ENCODE data around the gene CBX7.

- TF ChIP-seq CTCF (IDR thresholded peaks at IDR 0.05): no peak
- no peak for TF ChIP-seq POLR2A (IDR thresholded peaks at IDR 0.05; ENCODE audit: low read depth)
- TF ChIP-seq POLR2AphosphoS5 (IDR thresholded peaks at IDR 0.05): no peak
- no peak for TF ChIP-seq EP300 (IDR thresholded peaks at IDR 0.05)
These were observed 23.4 kb downstream of the CBX7 start for GRCh38 chr22:39129081-39129480.
